NOMO-1 treated with DMSO at 0.1 percent for 48 hours (cell line): ENCODE results near the gene SDF2.
"Not testable (repeated sequence)": the region's sequence is repeated elsewhere in the genome, so short reads cannot be mapped to it uniquely, and the experiment has no call there.

ENCODE experiments used
- DNase-seq: peaks from one replicate; lab custom pipeline; 2025; ENCODE audit not compliant: unreplicated experiment; lab: John Stamatoyannopoulos, UW

Gene SDF2

GRCh38 chr17:28635506-28635905 lies 26.2 kb downstream of the SDF2 start:
- DNase-seq: no peak

- DNase-seq: no peak
These were observed 27.4 kb downstream of the SDF2 start for GRCh38 chr17:28634206-28634865.

DNA sequence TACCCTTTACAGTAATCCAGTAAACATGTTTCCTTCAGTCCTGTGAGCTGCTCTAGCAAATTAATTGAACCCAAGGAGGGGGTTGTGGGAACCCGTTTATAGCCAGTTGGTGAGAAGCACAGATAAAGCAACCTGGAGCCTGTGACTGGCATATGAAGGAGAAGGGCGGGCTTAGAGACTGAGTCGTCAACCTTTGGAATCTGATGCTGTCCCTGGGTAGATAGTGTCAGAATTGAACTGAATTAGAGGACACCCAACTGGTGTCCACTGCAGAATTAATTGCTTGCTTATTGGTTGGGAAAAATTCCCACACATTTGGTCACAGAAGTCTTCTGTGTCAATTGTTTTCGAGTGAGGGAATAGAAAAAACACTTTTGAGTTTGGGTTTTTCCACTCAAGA lies 34.9 kb downstream of the SDF2 start:
- DNase-seq: no peak

GRCh38 chr17:28624148-28624547 lies 37.6 kb downstream of the SDF2 start:
- DNase-seq: no peak

DNA sequence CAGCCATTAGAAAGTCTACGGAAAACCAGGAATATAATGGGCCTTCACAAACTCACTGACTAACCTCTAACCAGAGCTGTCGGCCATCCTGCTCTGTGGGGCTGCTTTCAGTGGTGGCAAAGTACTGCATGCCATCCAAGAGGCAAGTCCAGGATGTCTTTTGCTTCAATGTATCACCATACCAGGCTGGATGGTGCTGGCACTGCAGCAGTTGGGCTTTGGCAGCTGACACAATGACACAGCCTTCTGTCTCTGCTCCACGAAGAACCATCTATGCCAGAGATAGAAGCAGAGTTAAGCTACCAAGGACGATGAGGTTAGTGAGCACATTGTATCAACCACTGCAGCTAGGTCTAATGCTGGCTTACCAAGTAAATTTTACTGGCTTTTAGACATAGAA lies 38.0 kb downstream of the SDF2 start:
- no peak for DNase-seq

DNA sequence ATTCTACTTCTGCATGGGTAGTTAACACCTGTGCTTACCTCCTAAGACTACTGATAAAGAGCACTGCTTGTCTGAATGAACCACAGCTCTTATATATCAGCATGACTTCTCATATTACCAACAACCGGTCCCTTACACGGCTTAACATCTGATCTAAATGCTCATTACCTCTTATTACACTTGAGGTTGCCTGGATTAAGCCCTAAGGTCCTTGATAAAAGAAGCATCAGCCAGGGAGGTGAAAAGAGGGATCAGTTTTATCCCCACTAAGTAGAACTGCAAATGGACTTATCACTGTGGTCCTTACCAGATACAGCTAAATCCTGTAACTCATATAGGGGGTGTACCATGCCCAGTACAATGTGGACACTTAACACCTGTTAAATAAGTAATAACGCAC lies 39.5 kb downstream of the SDF2 start:
- DNase-seq: no peak

DNA sequence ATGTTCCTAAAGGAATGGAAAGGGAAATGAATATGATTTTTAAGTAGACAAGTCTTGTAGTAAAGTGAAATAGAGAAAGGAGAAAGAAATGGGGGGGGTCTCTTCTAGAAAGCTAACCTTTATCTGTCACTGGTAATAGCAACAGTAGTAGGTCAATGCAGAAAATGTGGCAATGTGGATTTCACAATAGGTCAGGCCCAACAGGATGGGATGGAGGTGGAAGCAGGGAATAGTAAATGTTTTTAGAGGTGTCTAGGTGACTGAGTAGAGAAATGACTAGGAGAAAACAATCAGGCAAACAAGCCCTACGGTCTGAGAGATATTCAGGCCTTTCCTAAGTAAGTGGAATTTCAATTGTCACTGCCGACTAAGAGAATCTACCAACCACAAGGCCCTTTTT lies 41.7 kb downstream of the SDF2 start:
- no peak for DNase-seq

DNA sequence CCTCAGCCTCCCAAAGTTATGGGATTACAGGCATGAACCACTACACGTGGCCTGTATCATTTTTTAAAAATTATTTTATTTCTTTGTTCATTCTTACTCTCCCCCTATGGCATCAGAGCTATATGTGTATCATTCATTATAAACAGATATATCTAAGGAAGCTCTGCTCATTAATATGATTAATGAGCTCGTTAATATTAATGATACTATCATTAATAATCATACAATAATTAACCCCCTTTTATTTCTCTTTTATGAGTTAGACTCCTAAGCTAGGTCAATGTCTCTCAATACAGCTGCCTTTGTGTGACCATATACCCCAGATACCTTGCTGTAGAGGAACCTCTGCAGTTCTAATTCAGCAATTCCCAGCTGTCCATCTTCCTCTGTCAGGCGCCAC lies 43.2 kb downstream of the SDF2 start:
- DNase-seq: no peak

GRCh38 chr17:28616281-28616680 lies 45.4 kb downstream of the SDF2 start:
- no peak for DNase-seq

DNA sequence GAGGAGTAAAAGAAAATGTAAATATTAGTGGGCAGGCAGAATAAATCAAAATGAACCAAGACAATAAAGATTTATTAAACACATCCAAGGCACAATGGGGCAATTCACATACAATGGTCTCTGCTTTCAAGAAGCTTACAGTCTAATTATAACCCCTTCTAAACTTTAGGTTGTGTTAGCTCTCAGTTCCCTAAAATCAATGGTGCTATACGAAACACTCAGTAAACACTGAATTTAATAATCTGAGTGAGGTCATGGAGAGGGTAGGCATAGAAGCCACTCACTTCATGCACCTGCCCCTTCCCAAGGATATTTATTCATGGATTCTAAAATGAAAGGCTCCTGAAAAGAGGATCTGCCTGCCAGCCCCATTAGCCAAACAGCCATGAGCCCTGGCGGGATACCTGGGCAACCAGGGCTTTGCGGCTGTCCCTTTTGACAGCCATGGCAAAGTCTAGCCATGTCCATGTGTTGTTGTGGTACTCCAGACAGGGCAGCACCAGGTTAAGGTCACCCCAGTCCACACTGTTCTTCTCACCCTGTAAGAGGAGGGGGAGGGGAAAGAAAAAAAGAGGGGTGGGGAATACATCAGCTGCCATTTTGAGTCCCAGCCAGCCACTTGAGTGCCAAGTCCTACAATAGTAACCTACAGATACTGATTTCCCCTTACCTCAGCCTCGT lies 46.3 kb downstream of the SDF2 start:
- DNase-seq: no peak

- no peak for DNase-seq
These were observed 47.8 kb downstream of the SDF2 start, which contains the start of gene RSKR for GRCh38 chr17:28613931-28614381. RSKR (minus strand) TSS chr17:28614185; CDS start chr17:28614161, 24 bp downstream.

DNA sequence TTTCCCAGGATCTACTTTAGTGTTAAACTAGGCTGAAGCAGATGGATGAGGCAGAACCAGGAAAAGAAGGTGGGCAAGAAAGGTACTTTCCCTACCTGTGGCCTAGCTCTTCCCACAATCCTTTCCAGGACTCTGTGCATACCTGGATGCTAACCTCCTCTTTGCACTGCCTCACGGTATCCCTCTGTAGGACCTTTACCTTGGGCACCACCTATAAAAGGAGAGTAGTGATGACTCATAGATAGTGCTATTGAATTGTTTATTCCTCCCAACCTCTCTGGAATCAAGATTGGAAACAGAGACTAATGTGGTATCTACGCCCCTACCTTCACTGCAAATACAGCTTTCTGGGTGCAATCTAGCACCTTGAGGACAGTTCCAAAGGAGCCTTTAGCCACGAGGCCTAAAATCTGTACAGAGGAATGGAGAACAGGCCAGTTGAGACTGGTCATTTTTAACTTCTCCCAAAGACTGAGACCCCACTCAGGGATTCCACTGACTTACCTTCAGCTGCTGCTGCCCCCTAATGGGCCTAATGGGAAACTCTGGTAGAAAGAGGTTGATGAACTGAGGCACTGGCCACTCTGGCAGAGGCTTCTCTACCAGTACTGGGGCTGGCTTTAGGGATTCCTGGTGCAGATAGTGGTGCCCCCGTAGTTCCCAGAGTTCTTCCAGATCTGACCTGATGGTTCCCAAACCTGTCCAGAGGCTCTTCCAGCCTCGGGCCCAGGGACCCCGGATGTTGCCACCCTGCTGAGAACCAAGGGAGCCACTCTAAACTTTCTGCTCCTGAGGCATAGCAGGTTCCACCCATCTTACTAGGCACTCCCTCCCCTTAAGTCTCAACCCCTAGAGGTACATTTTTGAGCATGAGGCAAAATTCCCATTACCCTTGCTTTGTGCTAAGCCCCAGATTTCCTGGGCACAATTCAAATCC lies 48.5 kb downstream of the SDF2 start:
- DNase-seq: no peak

- no peak for DNase-seq
These were observed 49.2 kb downstream of the SDF2 start for GRCh38 chr17:28612531-28612930.

DNA sequence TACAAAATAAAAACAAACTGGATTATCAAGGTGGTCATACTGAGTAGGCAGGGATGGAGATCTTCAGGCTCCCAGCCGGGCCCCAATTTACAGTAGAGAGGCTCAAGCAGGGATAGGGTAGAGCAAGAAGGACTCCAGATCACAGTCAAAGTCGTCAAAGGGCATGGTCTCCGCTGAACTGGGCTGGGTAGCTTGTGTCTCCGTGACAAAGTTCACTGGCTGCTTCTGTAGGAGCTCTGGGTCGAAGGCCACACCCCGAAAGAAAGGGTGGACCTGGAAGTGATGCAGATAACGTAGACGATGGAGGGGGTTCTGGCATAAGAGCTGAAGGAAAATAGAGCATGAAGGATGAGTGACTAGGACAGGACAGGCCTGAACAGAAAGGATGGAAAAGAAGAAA lies 51.3 kb downstream of the SDF2 start:
- no peak for DNase-seq

- DNase-seq: not testable (repeated sequence)
These were observed 57.7 kb downstream of the SDF2 start for GRCh38 chr17:28604031-28604430.

DNA sequence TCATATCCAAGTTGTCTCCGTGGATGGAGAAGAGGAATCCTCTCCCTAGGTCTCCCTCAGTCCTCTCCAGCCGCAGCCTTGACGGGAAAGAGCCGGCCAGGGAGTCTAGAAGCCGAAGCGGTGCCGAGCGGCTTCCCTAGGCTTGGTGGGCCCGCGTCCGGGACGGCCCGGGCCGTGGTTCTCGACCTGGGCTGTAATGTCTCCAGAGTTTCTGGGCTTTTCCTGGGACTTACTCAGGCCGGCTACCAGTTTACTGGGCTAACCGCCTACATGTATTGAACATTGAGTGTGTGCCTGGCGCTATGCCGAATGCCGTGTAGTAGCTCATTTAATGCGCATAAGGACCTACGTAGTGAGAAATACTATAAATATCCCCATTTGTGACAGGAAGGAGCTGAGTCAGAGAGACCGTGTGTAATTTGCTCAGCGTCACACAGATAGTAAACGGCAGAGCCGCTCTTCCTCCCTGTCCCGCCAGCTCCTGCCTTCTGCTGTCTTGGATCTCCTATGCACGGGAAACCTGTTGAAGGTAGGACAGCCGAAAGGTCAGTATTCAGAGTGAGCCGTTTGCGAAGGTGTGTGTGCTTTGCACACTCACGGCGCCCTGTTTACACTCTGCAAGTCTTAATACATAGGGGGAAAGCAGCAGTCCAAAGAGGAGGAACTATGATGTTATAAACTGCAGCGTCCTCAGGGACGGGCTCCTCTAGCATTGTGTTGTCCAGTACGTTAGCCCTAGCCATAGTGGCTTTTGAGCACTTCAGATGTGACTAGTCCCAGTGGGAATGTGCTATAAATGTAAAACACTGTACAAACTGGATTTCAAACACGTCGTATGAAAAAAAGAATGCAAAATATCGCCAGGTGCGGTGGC lies 62.2 kb downstream of the SDF2 start:
- peak; percentile 89 for DNase-seq

DNA sequence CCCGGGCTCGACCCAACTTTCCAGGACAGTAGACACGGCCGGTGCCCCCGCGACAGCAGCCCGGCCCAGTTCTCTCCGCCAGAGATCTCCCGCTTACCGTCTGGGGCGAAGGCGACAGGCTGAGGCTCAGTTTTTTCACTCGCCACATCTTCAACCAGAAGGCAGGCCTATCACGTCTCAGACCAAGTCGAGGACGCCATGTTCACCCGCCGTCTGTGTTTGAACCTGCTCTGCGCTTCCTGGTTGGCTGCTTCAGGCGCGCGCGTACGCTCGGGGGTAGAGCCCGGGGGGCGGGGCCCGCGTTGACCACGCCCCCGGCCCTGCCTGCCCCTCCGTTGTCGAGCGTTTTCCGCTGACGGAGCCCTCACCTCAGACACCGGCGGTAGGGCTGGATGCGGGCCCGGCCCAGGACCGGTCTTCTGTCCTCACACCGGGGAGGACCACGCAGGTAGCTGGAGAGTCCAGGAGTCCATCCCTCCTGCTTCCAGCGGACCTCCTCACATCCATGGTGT lies 62.9 kb downstream of the SDF2 start, which contains the start of gene SPAG5:
Gene SPAG5 (minus strand): TSS at position 227 of the 512 bp plus-strand sequence. CDS start 79 bp downstream, at position 148.
- peak; percentile 93 for DNase-seq

DNA sequence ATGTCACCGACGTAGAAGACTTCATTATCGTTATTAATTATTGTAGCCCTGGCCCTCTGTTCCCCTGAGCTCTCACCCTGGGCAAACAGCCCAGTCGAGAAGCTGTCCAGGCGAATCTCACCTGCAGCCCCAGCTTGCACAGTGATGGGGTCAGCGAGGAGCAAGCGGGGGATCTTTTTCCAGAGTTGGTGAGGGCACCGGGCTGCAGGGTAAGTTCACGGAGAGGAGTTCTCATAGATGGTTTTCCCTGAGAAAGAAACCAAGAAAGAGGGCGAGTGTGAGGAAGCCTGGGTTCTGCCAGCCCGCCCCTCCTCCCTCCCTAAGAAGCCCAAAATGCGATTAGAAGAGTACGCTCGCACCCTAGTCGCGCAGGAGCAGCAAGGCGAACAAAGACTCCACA lies 63.3 kb downstream of the SDF2 start:
- DNase-seq: no peak
